RPMI8226 (cell line): ENCODE measurements around the gene ZMIZ1.
A peak's percentile ranks its signal among the peaks of the same experiment; 100 is the strongest.

ENCODE experiments used
- DNase-seq: peaks from one replicate; pipeline ENCODE4 v3.0.0-alpha.2; 2015

Gene ZMIZ1

GRCh38 chr10:79254333-79255006 is 185.7 kb downstream of the ZMIZ1 start:
- peak; percentile 42 for DNase-seq

GRCh38 chr10:79255007-79255507 is 186.3 kb downstream of the ZMIZ1 start:
- DNase-seq: peak; percentile 75

GRCh38 chr10:79256264-79256806 is 187.6 kb downstream of the ZMIZ1 start:
- no peak for DNase-seq

- DNase-seq: no peak
Measured at GRCh38 chr10:79258894-79259293, 190.1 kb downstream of the ZMIZ1 start.

GRCh38 chr10:79259834-79260233 is 191.1 kb downstream of the ZMIZ1 start:
- DNase-seq: no peak

DNA sequence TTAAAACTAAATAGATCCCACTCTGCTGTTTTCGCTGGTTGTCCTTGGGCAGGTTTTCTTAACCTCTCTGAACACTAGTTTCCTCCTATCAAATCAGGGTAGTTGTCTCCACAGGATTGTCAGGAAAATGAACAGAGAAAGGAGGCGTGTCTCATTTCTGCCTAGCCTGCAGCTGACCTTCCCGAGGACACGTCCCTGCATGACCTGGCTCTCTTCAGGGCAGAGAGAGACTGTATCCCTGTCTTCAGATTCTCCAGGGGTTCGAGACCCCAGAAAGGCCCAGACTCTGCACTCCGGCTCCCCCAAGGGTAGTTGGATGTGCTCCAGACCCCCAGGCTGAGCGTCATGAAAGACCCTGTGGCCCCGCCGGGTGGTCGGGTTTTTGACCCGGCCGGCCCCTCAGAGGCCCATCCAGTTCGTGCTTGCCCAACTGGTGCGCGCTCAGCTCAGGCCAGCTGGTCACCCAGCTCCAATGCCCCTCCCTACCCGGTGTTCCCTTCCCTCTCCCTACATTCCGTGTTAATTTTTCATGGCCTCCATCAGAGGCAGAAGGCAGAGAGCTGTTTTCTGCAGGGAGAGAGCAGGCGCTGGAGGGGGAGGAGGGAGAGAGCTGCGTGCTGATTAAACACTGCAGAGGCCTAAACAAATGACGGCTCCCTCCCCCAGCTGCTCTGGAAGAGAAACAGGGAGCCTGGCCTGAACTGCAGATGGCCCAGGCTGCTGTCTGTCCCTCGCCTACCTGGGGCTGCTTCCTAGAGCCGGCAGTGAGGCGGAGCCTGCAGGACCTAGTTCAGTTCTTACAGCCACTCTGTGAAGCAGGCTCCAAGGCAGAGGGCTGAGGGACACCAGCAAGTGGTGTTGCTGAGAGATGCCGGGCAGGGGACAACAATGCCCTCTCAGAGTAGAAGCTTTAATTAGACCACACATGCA is 192.3 kb downstream of the ZMIZ1 start:
- DNase-seq: no peak

- DNase-seq: no peak
Measured at GRCh38 chr10:79262131-79262530, 193.4 kb downstream of the ZMIZ1 start.

DNA sequence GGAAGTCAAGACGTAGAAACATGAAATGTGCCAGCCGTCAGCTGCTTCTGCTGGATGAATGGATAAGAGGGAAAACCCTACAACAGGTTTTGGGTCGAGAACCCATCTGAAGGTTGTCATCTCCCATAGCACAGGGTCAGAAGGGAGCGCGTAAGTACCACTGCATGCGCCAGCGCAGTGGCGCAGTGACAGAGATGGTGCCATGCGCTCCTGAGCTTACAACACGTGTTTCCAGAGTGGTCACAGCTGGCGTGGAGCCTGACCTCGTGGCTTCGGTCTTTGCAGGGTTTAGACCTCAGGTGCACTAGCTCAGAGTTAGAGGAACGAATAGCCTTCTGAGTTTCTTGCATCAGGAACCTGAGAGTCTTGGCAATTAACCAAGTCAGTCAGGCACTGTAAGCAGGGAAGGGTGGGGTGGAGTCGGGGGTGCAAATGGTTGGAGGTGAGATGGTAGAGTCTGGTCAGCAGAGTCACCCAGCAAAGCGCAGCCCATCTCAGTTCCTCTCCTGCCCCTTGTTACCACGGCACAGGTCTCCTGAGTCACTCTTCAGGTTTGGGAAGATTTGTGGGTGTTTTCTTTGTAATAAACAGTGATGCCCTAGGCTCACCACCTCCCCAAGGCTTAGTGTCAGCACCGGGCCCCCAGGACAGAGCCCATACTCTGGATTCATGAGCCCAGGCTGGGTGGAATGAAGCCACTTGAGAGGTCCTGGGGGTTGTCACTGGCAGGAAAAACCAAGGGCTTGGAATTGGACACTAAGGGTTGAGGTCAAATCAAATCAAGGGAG is 194.4 kb downstream of the ZMIZ1 start:
- DNase-seq: peak; percentile 33

GRCh38 chr10:79263939-79264338 is 195.2 kb downstream of the ZMIZ1 start:
- no peak for DNase-seq

DNA sequence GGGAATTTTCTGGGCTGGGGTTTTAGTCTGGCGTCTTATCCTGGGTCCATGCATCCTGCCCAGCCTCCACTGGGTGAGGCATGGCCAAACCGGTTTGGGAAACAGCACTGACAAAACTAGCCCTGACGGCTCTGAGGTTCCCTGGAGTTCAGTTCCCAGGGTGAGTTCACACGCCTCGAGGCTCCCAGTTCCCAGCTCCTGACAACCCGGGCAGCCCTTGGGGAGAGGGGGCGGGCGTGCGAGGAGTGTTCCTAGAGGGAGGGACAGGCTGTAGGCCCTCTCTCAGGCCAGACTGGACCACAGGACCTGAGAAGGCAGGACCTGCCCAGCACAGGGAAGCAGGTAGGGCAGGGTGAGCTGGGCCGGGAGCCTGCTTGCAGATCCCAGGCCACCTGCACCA is 196.2 kb downstream of the ZMIZ1 start:
- DNase-seq: no peak

GRCh38 chr10:79266084-79266483 is 197.3 kb downstream of the ZMIZ1 start:
- DNase-seq: no peak

DNA sequence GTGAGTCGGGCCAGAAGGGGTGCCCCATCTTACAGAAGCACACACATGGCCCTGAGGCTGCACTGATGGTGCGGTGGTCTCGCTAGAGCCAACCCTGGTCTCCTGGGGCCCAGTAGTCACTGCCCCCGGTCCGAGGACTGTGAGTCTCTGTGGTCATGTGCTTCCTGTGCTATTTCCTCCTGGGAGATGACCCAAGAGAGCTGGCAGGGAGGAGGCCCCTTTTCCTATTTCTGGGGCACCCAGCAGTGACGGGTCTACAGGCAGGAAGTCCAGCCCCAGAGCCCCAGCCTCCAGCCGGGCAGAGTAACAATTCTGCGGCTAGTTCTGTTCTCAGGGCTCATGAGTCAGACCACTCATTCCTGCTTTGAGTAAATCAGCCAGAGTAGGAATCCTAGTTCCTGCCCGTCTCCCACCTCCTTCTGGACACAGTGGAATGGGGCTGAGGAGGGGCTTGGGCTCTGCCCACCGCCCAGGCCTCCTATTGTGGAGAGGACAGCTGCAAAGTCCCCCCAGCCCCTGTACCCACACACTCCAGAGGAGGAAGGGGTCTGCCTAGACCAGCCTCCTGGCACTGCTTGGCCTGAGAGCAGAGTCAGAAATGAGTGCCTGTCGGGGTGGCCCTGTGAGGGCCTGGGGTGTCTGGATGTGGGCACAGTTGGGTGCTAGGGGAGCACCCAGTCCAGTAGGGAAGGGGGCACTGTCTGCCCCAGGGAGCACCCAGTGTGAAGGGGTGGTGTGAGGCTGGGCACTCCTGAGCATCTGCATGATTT is 198.0 kb downstream of the ZMIZ1 start:
- DNase-seq: no peak

GRCh38 chr10:79267499-79267898 is 198.7 kb downstream of the ZMIZ1 start:
- DNase-seq: no peak

GRCh38 chr10:79268161-79268601 is 199.4 kb downstream of the ZMIZ1 start:
- no peak for DNase-seq

DNA sequence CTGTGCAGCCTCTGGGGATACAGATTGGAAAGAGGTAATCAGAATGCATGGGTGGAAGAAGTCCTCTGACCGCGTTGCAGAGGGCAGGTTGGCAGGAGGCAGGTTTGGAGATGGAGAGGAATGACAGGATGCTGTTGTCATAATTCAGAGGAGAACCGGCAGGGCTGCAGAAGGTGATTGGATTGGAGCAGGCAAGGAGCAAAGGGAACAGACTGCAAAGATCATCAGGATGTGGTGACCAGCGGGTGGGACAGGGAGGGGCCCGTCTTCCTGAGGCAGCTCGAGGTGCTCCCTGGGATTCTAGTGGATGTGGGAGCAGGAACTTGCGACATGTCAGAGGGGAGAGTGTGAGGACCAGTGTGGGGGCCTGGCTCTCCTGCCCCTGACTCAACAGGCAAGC is 200.0 kb downstream of the ZMIZ1 start:
- DNase-seq: no peak

- no peak for DNase-seq
Measured at GRCh38 chr10:79269443-79269842, 200.7 kb downstream of the ZMIZ1 start.

- DNase-seq: no peak
Measured at GRCh38 chr10:79269969-79270368, 201.2 kb downstream of the ZMIZ1 start.

DNA sequence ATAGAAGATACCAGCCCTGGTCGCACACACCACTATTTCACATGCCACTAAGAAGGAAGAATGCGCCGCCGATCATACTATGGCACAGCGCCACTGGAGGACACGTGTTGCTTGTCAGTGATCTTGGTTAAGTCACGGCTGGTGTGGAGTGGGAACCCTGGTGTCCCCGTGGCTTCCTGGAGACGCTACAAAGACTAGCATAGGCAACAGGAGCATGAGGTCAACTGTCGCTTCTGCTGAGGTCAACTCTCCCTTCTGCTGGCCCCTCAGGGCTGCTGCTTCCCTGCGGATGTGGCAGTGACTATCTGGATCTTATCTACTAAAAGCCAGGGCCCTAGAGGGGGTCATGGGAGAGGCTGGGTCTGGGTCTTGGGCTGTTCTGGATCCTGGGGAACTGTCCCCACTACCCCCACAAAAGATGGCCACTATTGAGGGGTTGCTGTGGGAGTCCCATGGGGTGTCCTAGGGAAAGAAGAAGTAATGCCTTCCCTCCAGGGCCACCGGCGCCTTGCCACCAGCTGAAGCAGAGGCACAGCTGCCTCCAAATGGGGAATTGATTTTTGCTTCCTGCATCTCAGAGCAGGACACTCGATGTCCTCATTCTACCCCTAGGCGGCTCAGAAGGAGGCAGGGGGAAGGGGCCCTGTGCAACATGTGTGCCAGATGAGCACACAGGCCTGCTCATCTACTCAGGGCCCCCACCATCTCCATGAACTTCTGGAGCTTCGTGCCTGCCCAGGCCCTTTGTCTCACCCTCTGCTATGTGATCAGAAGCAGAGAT is 201.9 kb downstream of the ZMIZ1 start:
- no peak for DNase-seq

DNA sequence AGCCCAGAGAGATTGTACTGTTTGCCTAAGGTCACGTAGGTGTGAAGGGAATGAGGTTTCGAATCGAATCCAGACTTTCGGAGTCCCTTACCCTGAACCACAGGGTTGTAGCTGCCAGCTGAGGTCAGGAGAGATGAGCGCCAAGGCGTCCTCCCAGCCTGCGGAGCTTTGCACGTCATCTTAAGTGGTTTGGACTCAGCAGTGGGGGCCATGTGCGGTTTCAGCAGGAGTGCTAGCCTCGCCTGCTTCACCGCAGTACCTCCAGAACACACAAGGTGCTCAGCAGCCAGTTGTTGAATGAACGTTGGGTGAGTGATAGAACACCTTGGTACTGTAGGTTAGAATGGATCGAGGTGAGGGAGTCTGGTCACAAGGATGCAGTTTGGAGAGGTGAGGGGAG is 203.6 kb downstream of the ZMIZ1 start:
- no peak for DNase-seq

DNA sequence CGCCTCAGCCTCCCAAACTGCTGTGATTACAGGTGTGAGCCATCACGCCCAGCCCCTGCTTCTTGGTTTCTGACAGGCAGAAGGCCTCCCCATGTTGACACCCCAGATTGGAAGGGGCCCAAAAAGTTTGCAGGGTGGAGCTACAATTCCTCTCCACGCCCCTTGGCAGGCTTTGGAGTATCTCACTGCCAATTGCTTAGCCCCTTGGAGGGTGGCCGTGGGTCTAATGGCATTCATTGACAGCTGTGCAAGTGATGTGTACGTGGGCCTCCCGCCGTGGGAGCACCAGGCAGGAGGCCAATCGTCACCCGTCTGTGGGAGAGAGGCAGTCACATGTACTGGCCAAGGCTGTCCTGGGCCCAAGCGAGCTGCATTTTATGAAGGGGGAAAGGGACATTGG is 204.8 kb downstream of the ZMIZ1 start:
- DNase-seq: no peak
